SK-N-SH treated with all-trans-retinoic acid at 6 μM for 48 hours (cell line): Measurements from ENCODE around the gene POLR2I.
"Not testable (repeated sequence)": the region's sequence is repeated elsewhere in the genome, so short reads cannot be mapped to it uniquely, and the experiment has no call there.

Experiments used
- ATAC-seq: fragments of 200-7000 bp; cut with Tn5 transposase; 3 replicates; pipeline ENCODE4 v1.9.1; 2020; ENCODE audit warnings: mild to moderate bottlenecking, moderate library complexity
- ARNTL ChIP-seq: fragments of 450-650 bp; formaldehyde crosslinking; IDR thresholded peaks from 2 replicates; pipeline ENCODE4 v1.5.0; 2020; ENCODE audit warnings: low read depth, mild to moderate bottlenecking, moderate library complexity, borderline replicate concordance
- BACH2 ChIP-seq: fragments of 250-450 bp; sonication (Bioruptor Pico); IDR thresholded peaks from 2 replicates; pipeline ENCODE4 v1.9.0; 2021; ENCODE audit warnings: mild to moderate bottlenecking, borderline replicate concordance
- CSDC2 ChIP-seq: fragments of 250-450 bp; sonication (Bioruptor Pico); IDR thresholded peaks from 2 replicates; pipeline ENCODE4 v1.5.0; 2020; ENCODE audit warnings: mild to moderate bottlenecking, moderate library complexity
- ESRRG ChIP-seq: fragments of 250-450 bp; sonication (Bioruptor Pico); IDR thresholded peaks from 2 replicates; pipeline ENCODE4 v1.6.1; 2021; ENCODE audit warnings: mild to moderate bottlenecking
- GLIS3 ChIP-seq: fragments of 250-450 bp; sonication (Bioruptor Pico); IDR thresholded peaks from 2 replicates; pipeline ENCODE4 v1.5.0; 2020; ENCODE audit warnings: mild to moderate bottlenecking, moderate library complexity
- ISL1 ChIP-seq: fragments of 250-450 bp; sonication (Bioruptor Pico); IDR thresholded peaks from 2 replicates; pipeline ENCODE4 v2.1.2; 2022; ENCODE audit warnings: mild to moderate bottlenecking, moderate library complexity
- OSR1 ChIP-seq: fragments of 250-450 bp; sonication (Bioruptor Pico); IDR thresholded peaks from 2 replicates; pipeline ENCODE4 v1.8.0; 2022; ENCODE audit warnings: moderate library complexity, mild to moderate bottlenecking, inconsistent platforms
- PPARA ChIP-seq: fragments of 250-450 bp; sonication (Bioruptor Pico); IDR thresholded peaks from 2 replicates; pipeline ENCODE4 v1.5.0; 2020; ENCODE audit warnings: mild to moderate bottlenecking, borderline replicate concordance
- RARB ChIP-seq: fragments of 250-450 bp; sonication (Bioruptor Pico); IDR thresholded peaks from 2 replicates; pipeline ENCODE4 v1.8.0; 2021; ENCODE audit warnings: mild to moderate bottlenecking, moderate library complexity
- SNAI2 ChIP-seq: fragments of 250-450 bp; sonication (Bioruptor Pico); IDR thresholded peaks from 2 replicates; pipeline ENCODE4 v1.5.0; 2020; ENCODE audit warnings: mild to moderate bottlenecking, moderate library complexity
- TOX ChIP-seq: fragments of 250-450 bp; sonication (Bioruptor Pico); IDR thresholded peaks from 2 replicates; pipeline ENCODE4 v1.8.0; 2021; ENCODE audit warnings: mild to moderate bottlenecking, moderate library complexity, borderline replicate concordance
- ZC3H10 ChIP-seq: fragments of 250-450 bp; sonication (Bioruptor Pico); IDR thresholded peaks from 2 replicates; pipeline ENCODE4 v1.5.1; 2021; ENCODE audit warnings: mild to moderate bottlenecking, moderate library complexity
- ZFP3 ChIP-seq: fragments of 250-450 bp; sonication (Bioruptor Pico); IDR thresholded peaks from 2 replicates; pipeline ENCODE4 v1.5.0; 2020; ENCODE audit warnings: mild to moderate bottlenecking, moderate library complexity
- ZFP30 ChIP-seq: fragments of 450-650 bp; formaldehyde crosslinking; IDR thresholded peaks from 2 replicates; pipeline ENCODE4 v1.5.0; 2022; ENCODE audit warnings: mild to moderate bottlenecking, moderate library complexity
- ZNF565 ChIP-seq: fragments of 450-650 bp; formaldehyde crosslinking; conservative IDR thresholded peaks from 2 replicates; pipeline ENCODE4 v1.5.0; 2020; ENCODE audit warnings: low read depth, mild to moderate bottlenecking, moderate library complexity
- ZNF70 ChIP-seq: fragments of 450-650 bp; formaldehyde crosslinking; IDR thresholded peaks from 2 replicates; pipeline ENCODE4 v1.5.0; 2020; ENCODE audit warnings: mild to moderate bottlenecking, moderate library complexity
- ZNF8 ChIP-seq: fragments of 450-650 bp; formaldehyde crosslinking; IDR thresholded peaks from 2 replicates; pipeline ENCODE4 v1.5.0; 2020; ENCODE audit warnings: mild to moderate bottlenecking, moderate library complexity
- TF ChIP-seq, protein P1 (sequence below): fragments of 250-450 bp; sonication (Bioruptor Pico); IDR thresholded peaks from 2 replicates; pipeline ENCODE4 v1.8.0; 2021; ENCODE audit warnings: low read depth, mild to moderate bottlenecking, moderate library complexity, borderline replicate concordance
- TF ChIP-seq, protein P2 (sequence below): fragments of 250-450 bp; sonication (Bioruptor Pico); IDR thresholded peaks from 2 replicates; pipeline ENCODE4 v1.5.1; 2021; ENCODE audit warnings: mild to moderate bottlenecking, moderate library complexity
- TF ChIP-seq, protein P3 (sequence below): fragments of 250-450 bp; sonication (Bioruptor Pico); IDR thresholded peaks from 2 replicates; pipeline ENCODE4 v1.5.0; 2020; ENCODE audit warnings: mild to moderate bottlenecking, moderate library complexity
- TF ChIP-seq, protein P4 (sequence below): fragments of 250-450 bp; sonication (Bioruptor Pico); IDR thresholded peaks from 2 replicates; pipeline ENCODE4 v1.5.1; 2020; ENCODE audit warnings: low read depth, mild to moderate bottlenecking, moderate library complexity

Gene POLR2I

DNA sequence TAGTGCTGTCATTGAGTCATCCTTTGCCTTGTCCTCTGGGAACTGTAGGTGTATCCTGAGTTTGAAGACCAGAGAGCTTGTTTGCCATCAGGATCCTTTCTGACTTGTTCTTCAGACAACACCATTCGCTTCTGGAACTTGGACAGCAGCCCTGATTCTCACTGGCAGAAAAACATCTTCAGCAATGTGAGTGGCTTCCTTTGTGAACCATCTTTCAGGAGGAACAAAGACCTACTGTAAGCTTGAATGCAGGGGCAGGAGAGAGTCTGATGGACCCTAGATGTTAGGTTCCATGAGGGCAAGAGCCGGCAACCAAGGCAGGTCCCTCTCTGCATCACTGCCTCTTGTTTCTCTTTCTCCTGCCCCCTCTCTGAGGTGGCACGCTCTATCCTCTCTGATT lies 33.3 kb downstream of the POLR2I start:
- TF ChIP-seq TOX (CRISPR knock-in tag) (no peak), SNAI2 (CRISPR knock-in tag) (no peak), ZFP30 (CRISPR knock-in tag) (no peak), CSDC2 (CRISPR knock-in tag) (no peak), ISL1 (CRISPR knock-in tag) (no peak), ARNTL (no peak), ZFP3 (CRISPR knock-in tag) (no peak)
- TF ChIP-seq, protein P1, sequence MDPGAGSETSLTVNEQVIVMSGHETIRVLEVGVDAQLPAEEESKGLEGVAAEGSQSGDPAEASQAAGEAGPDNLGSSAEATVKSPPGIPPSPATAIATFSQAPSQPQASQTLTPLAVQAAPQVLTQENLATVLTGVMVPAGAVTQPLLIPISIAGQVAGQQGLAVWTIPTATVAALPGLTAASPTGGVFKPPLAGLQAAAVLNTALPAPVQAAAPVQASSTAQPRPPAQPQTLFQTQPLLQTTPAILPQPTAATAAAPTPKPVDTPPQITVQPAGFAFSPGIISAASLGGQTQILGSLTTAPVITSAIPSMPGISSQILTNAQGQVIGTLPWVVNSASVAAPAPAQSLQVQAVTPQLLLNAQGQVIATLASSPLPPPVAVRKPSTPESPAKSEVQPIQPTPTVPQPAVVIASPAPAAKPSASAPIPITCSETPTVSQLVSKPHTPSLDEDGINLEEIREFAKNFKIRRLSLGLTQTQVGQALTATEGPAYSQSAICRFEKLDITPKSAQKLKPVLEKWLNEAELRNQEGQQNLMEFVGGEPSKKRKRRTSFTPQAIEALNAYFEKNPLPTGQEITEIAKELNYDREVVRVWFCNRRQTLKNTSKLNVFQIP (CRISPR knock-in tag) = no peak
- TF ChIP-seq, protein P2, sequence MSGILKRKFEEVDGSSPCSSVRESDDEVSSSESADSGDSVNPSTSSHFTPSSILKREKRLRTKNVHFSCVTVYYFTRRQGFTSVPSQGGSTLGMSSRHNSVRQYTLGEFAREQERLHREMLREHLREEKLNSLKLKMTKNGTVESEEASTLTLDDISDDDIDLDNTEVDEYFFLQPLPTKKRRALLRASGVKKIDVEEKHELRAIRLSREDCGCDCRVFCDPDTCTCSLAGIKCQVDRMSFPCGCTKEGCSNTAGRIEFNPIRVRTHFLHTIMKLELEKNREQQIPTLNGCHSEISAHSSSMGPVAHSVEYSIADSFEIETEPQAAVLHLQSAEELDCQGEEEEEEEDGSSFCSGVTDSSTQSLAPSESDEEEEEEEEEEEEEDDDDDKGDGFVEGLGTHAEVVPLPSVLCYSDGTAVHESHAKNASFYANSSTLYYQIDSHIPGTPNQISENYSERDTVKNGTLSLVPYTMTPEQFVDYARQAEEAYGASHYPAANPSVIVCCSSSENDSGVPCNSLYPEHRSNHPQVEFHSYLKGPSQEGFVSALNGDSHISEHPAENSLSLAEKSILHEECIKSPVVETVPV (CRISPR knock-in tag) = no peak
- ATAC-seq = no peak

DNA sequence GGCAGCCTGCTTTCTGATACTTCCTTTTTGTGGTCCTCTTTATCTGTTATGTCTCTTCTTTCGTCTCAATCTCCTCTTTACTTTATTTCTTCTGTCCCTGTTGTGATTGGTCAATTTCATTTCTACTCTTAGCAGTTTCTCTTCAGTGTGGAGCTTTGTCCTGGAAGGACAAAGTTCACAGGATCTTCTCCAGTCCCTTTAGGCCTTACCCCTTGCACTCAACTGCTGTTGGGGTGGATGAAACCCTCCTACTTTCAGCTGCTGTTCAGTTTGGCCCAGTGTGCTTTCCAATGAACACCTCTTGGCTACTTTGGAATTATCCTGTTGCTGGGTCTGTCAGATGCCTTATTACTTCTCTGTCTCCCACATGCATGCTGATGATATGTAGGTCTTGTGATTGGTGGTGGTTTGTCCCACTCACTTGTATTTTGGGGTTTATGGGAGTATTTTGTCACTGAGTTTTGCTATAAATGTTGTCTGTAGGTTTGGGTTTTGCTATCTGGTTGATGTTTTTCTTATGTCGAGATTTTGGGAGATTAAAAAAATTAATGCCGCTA lies 35.2 kb downstream of the POLR2I start:
- TF ChIP-seq RARB (no peak), GLIS3 (no peak), SNAI2 (CRISPR knock-in tag) (no peak), ZFP30 (CRISPR knock-in tag) (no peak)
- TF ChIP-seq, all 23 proteins: peak for 0

DNA sequence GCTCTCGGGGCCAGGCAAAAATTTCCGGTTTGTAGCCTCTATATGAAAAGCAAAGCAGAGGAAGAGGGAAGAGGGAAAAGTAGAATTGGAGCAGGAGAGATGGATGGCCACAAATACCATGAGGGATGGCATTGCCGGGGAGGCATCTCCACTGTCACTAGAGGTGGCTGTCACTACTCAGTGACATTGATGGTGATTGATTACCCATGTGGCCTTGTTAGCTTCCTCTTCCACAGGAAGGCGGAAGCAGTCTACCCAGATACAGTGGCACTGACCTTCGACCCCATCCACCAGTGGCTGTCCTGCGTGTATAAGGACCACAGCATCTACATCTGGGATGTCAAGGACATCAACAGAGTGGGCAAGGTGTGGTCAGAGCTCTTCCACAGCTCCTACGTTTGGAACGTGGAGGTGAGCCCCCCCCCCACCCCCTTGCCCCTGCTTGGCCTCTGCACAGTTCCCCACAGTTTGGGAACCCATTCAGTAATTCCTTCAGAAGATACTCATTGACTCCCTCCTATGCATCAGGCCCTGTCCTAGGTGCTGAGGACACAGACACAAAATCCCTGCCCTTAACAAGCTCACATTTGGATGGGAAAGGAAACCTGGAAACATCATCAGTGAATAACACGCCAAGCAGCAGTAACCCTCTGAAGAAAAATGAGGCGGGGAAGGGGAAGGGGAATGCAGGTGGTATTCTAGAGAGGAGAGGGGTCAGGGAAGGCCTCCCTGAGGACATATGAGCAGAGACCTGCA lies 41.4 kb downstream of the POLR2I start:
- ATAC-seq = no peak
- no peak for TF ChIP-seq ZC3H10 (CRISPR knock-in tag)
- TF ChIP-seq BACH2 (CRISPR knock-in tag) = no peak
- no peak for TF ChIP-seq ZNF565 (CRISPR knock-in tag)
- TF ChIP-seq ESRRG (CRISPR knock-in tag) = no peak
- TF ChIP-seq, protein P3, sequence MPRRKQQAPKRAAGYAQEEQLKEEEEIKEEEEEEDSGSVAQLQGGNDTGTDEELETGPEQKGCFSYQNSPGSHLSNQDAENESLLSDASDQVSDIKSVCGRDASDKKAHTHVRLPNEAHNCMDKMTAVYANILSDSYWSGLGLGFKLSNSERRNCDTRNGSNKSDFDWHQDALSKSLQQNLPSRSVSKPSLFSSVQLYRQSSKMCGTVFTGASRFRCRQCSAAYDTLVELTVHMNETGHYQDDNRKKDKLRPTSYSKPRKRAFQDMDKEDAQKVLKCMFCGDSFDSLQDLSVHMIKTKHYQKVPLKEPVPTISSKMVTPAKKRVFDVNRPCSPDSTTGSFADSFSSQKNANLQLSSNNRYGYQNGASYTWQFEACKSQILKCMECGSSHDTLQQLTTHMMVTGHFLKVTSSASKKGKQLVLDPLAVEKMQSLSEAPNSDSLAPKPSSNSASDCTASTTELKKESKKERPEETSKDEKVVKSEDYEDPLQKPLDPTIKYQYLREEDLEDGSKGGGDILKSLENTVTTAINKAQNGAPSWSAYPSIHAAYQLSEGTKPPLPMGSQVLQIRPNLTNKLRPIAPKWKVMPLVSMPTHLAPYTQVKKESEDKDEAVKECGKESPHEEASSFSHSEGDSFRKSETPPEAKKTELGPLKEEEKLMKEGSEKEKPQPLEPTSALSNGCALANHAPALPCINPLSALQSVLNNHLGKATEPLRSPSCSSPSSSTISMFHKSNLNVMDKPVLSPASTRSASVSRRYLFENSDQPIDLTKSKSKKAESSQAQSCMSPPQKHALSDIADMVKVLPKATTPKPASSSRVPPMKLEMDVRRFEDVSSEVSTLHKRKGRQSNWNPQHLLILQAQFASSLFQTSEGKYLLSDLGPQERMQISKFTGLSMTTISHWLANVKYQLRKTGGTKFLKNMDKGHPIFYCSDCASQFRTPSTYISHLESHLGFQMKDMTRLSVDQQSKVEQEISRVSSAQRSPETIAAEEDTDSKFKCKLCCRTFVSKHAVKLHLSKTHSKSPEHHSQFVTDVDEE (CRISPR knock-in tag) = no peak
- TF ChIP-seq, all 23 proteins: peak for 0

More for the DNA sequence above, 35.2 kb downstream of the POLR2I start:
- ATAC-seq = no peak

DNA sequence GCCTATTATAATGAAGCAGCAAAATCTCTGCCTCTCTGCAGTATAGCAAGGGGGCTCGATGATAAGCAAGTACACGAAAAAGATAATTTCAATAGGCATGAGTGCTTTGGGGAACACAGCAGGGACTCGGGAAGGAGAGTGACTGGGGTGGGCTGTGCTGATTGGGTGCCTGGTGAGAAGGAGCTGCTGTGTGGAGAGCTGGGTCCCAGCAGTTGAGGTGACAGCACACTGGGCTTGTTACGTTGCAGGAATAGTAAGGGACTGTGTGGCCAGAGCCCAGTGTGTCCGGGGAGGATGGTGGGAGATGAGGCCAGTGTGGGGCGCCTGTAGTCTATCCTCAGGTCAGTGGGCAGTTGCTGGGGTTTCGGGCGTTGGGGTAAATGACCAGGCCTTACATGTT lies 42.6 kb downstream of the POLR2I start:
- no peak for ATAC-seq
- TF ChIP-seq ZFP3 (CRISPR knock-in tag) (no peak), ARNTL (no peak), ZNF8 (no peak), ZC3H10 (CRISPR knock-in tag) (no peak), CSDC2 (CRISPR knock-in tag) (no peak), ISL1 (CRISPR knock-in tag) (no peak), PPARA (CRISPR knock-in tag) (no peak), OSR1 (CRISPR knock-in tag) (no peak), BACH2 (CRISPR knock-in tag) (no peak), ZNF70 (CRISPR knock-in tag) (no peak)
- TF ChIP-seq, protein P4, sequence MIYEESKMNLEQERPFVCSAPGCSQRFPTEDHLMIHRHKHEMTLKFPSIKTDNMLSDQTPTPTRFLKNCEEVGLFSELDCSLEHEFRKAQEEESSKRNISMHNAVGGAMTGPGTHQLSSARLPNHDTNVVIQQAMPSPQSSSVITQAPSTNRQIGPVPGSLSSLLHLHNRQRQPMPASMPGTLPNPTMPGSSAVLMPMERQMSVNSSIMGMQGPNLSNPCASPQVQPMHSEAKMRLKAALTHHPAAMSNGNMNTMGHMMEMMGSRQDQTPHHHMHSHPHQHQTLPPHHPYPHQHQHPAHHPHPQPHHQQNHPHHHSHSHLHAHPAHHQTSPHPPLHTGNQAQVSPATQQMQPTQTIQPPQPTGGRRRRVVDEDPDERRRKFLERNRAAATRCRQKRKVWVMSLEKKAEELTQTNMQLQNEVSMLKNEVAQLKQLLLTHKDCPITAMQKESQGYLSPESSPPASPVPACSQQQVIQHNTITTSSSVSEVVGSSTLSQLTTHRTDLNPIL (CRISPR knock-in tag) = no peak

DNA sequence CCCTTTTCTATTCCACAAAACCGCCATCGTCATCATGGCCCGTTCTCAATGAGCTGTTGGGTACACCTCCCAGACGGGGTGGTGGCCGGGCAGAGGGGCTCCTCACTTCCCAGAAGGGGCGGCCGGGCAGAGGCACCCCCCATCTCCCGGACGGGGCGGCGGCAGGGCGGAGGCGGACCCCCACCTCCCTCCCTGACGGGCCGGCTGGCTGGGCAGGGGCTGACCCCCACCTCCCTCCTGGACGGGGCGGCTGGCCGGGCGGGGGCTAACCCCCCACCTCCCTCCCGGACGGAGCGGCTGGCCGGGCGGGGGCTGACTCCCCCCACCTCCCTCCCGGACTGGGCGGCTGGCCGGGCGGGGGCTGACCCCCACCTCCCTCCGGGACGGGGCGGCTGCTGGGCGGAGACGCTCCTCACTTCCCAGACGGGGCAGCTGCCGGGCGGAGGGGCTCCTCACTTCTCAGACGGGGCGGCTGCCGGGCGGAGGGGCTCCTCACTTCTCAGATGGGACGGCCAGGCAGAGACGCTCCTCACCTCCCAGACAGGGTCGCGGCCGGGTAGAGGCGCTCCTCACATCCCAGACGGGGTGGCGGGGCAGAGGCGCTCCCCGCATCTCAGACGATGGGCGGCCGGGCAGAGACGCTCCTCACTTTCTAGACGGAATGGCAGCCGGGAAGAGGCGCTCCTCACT lies 45.7 kb downstream of the POLR2I start:
- ATAC-seq = not testable (repeated sequence)
